Breast epithelium (tissue), 3 donors: Measurements from ENCODE around the gene VSIG4.

Source experiments
- CTCF ChIP-seq, 3 donors: fragments of 450-650 bp; IDR thresholded peaks; one replicate each; pipeline ENCODE4 v1.5.1; 2016 to 2017; ENCODE audit warnings: antibody characterized with exemption in 3 of 3, mild to moderate bottlenecking in 3 of 3, moderate library complexity in 3 of 3
- POLR2A ChIP-seq: fragments of 450-650 bp; IDR thresholded peaks from one replicate; pipeline ENCODE4 v1.6.1; 2016; ENCODE audit warnings: antibody characterized with exemption, mild to moderate bottlenecking, moderate library complexity
- POLR2AphosphoS5 ChIP-seq, 3 donors: sonication (generic); formaldehyde crosslinking; IDR thresholded peaks; one replicate each; pipeline ENCODE4 v1.6.1; 2017; ENCODE audit warnings: antibody characterized with exemption in 3 of 3

GRCh38 chrX:66045894-66046293 is 6.0 kb upstream of the VSIG4 start:
- no peak for TF ChIP-seq CTCF (IDR thresholded peaks at IDR 0.05)
- TF ChIP-seq POLR2A, result no peak
- TF ChIP-seq POLR2AphosphoS5 (IDR thresholded peaks at IDR 0.05), result no peak
